Endothelial cell of umbilical vein (primary cell): ENCODE results near the gene MAP3K13. TPM values are rescaled to one million over a fixed set of nuclear protein-coding genes. Genes with fewer than 3 reads are reported as not detected.

Experiments
- BruUV-seq: library from RNA; stranded (reverse); fragments of 400-500 nt; replicated peaks from 2 replicates; lab custom pipeline; 2021; lab: Mats Ljungman, UMichigan
- CTCF ChIA-PET: fragments of 300-600, 350-600 bp; sonication (Branson Sonifier 250); formaldehyde crosslinking; loops from one replicate; lab custom pipeline; 2021; ENCODE audit warnings: antibody characterized with exemption, inconsistent platforms; lab: Charles Lee
- POLR2A ChIA-PET: fragments of 300-600, 350-600 bp; sonication (Branson Sonifier 250); formaldehyde crosslinking; loops from one replicate; lab custom pipeline; 2021; ENCODE audit warnings: antibody characterized with exemption, inconsistent platforms; lab: Charles Lee
- DNase-seq: peaks from one replicate; pipeline ENCODE4 v3.0.0-alpha.2; 2011; ENCODE audit warnings: low read depth, low spot score
- FAIRE-seq: peaks from 2 replicates; lab custom pipeline; 2011; peaks lifted over from hg19 to GRCh38; lab: Jason Lieb, UNC
- H2AFZ ChIP-seq: 2 replicates; pipeline ENCODE4 v1.6.0; 2012; ENCODE audit warnings: low read depth, low read length, control low read depth, inconsistent platforms
- H3K27ac ChIP-seq: 2 replicates; pipeline ENCODE4 v1.5.1; 2011; ENCODE audit warnings: low read depth, mild to moderate bottlenecking, control low read depth, low read length, moderate library complexity; ENCODE audit not compliant: insufficient read depth
- H3K27me3 ChIP-seq, 2 experiments: 2 replicates each; pipeline versions ENCODE4 v1.6.0 to v1.6.1; 2011; ENCODE audit warnings: low read length in 2 of 2, mixed read lengths in 1 of 2; ENCODE audit not compliant: control insufficient read depth in 2 of 2, insufficient read depth in 2 of 2
- H3K36me3 ChIP-seq, 2 experiments: 2 replicates in 1 of 2; 3 replicates in 1 of 2; pipeline ENCODE4 v1.5.1; 2011; ENCODE audit warnings: low read length in 2 of 2, mild to moderate bottlenecking in 1 of 2, moderate library complexity in 1 of 2; ENCODE audit not compliant: control insufficient read depth in 2 of 2, insufficient read depth in 2 of 2; ENCODE audit errors: extremely low read depth in 1 of 2
- H3K4me1 ChIP-seq: 3 replicates; pipeline ENCODE4 v1.5.1; 2011; ENCODE audit warnings: mild to moderate bottlenecking, low read length; ENCODE audit not compliant: control insufficient read depth, insufficient read depth; ENCODE audit errors: extremely low read depth
- H3K4me2 ChIP-seq: 2 replicates; pipeline ENCODE4 v1.6.1; 2011; ENCODE audit warnings: low read length, control low read depth, mixed read lengths; ENCODE audit not compliant: insufficient read depth
- H3K4me3 ChIP-seq, 3 experiments: fragments of 200-600 bp in 1 of 3; sonication (generic), shearing (Covaris generic) in 1 of 3; replicated peaks in 1 of 3; 2 replicates each; pipeline ENCODE4 v1.5.1; 2011 to 2016; ENCODE audit warnings: control low read depth in 3 of 3, low read length in 3 of 3, mild to moderate bottlenecking in 2 of 3, inconsistent platforms in 1 of 3, low read depth in 1 of 3, moderate library complexity in 1 of 3; ENCODE audit not compliant: insufficient read depth in 1 of 3
- H3K79me2 ChIP-seq: 2 replicates; pipeline ENCODE4 v1.6.0; 2012; ENCODE audit warnings: low read length, inconsistent platforms; ENCODE audit not compliant: control insufficient read depth, insufficient read depth
- H3K9ac ChIP-seq: replicated peaks from 2 replicates; pipeline ENCODE3; 2011; ENCODE audit warnings: low read length, control low read depth; ENCODE audit not compliant: insufficient read depth; ENCODE audit errors: extremely low read depth
- H3K9me1 ChIP-seq: replicated peaks from 3 replicates; pipeline ENCODE4 v1.6.0; 2011; ENCODE audit warnings: mild to moderate bottlenecking, low read length; ENCODE audit not compliant: control insufficient read depth, insufficient read depth; ENCODE audit errors: extremely low read depth
- H3K9me3 ChIP-seq: replicated peaks from 2 replicates; pipeline ENCODE4 v1.5.1; 2012; ENCODE audit warnings: low read length, inconsistent platforms; ENCODE audit not compliant: control insufficient read depth, insufficient read depth
- H4K20me1 ChIP-seq: replicated peaks from 2 replicates; pipeline ENCODE3; 2011; ENCODE audit warnings: mild to moderate bottlenecking, low read length; ENCODE audit not compliant: control insufficient read depth, insufficient read depth; ENCODE audit errors: extremely low read depth
- CTCF ChIP-seq, 2 donors: IDR thresholded peaks; 1 replicate in 1 of 2; 2 replicates in 1 of 2; pipeline ENCODE4 v1.5.1; 2011; ENCODE audit warnings: low read length in 2 of 2, mild to moderate bottlenecking in 2 of 2, moderate library complexity in 2 of 2, control low read depth in 1 of 2, inconsistent platforms in 1 of 2, low read depth in 1 of 2; ENCODE audit not compliant: insufficient read depth in 1 of 2; ENCODE audit errors: extremely low read depth in 1 of 2
- EZH2 ChIP-seq: IDR thresholded peaks from 2 replicates; pipeline ENCODE4 v1.6.1; 2012; ENCODE audit warnings: borderline replicate concordance, low read depth, mild to moderate bottlenecking, moderate library complexity, low read length, inconsistent platforms; ENCODE audit not compliant: severe bottlenecking
- FOS ChIP-seq: IDR thresholded peaks from 2 replicates; pipeline ENCODE4 v1.6.1; 2011; ENCODE audit warnings: mild to moderate bottlenecking, low read length, moderate library complexity, borderline replicate concordance; ENCODE audit not compliant: insufficient read depth
- GATA2 ChIP-seq: IDR thresholded peaks from 2 replicates; pipeline ENCODE4 v1.7.0; 2011; ENCODE audit warnings: low read depth, mild to moderate bottlenecking, moderate library complexity, mixed read lengths, low read length; ENCODE audit not compliant: insufficient read length, insufficient read depth
- JUN ChIP-seq: IDR thresholded peaks from 2 replicates; pipeline ENCODE4 v1.6.1; 2011; ENCODE audit warnings: borderline replicate concordance, low read depth; ENCODE audit not compliant: insufficient read length, insufficient read depth
- MAX ChIP-seq: IDR thresholded peaks from 2 replicates; pipeline ENCODE4 v1.6.1; 2011; ENCODE audit not compliant: insufficient read depth, insufficient read length
- MYC ChIP-seq: IDR thresholded peaks from one replicate; pipeline ENCODE4 v1.6.1; 2011; ENCODE audit warnings: mild to moderate bottlenecking, low read depth, low read length
- POLR2A ChIP-seq: IDR thresholded peaks from 2 replicates; pipeline ENCODE4 v1.6.1; 2012; ENCODE audit warnings: low read depth, mild to moderate bottlenecking, control low read depth, low read length
- POLR2AphosphoS5 ChIP-seq: IDR thresholded peaks from 2 replicates; pipeline ENCODE4 v1.6.1; 2012; ENCODE audit warnings: low read depth, mild to moderate bottlenecking, control low read depth, low read length, moderate library complexity; ENCODE audit not compliant: insufficient read depth
- dilution Hi-C: fragments of 300-500 bp; cut with MboI; formaldehyde crosslinking; loops from one replicate; pipeline ENCODE4 v1.15.0; 2019; ENCODE audit warnings: low sequenced_read_pairs; ENCODE audit not compliant: extremely low pct_ligation_motif_present
- intact Hi-C: fragments of 100-400 bp; cut with micrococcal nuclease; formaldehyde crosslinking; loops from one replicate; pipeline ENCODE4 v1.10.0; 2022
- polyA plus RNA-seq, 4 experiments: library from polyadenylated mRNA; depleted of rRNA in 3 of 4; stranded (reverse) in 3 of 4; unstranded in 1 of 4; fragments of >200 nt; gene quantifications; 2 replicates each; pipeline versions ENCODE4 v1.2.1 to v1.2.3, GENCODE V29; 2011 to 2012; ENCODE audit warnings: missing spikeins in 1 of 4
- total RNA-seq: library from RNA; stranded (reverse); gene quantifications from 2 replicates; pipeline ENCODE4 v1.2.3, GENCODE V29; 2021

The MAP3K13 gene
- total and polyA plus RNA-seq, 2 donors (not counting 3 experiments of a cell fraction or from before 2014, with no cell fraction given), result 6.2 to 15.4 TPM

GRCh38 chr3:185423178-185423577, 60.2 kb downstream of the MAP3K13 start:
- Histone ChIP-seq H3K4me2 (no peak overlapping the region), H3K4me1 (no peaks in the 10 kb centered on the region), H4K20me1 (no peaks in the 10 kb centered on the region), H3K9me3 (no peaks in the 10 kb centered on the region), H3K4me3 (no peak overlapping the region), H3K27me3 (no peaks in the 10 kb centered on the region), H3K79me2 (no peaks in the 10 kb centered on the region), H3K36me3 (no peaks in the 10 kb centered on the region), H3K9me1 (no peaks in the 10 kb centered on the region), H3K27ac (no peak overlapping the region), H2AFZ (no peak overlapping the region), H3K9ac (no peak overlapping the region)
- ChIA-PET POLR2A (no interaction called here), CTCF (no interaction called here)
- FAIRE-seq (no peak), DNase-seq (peak; percentile 39)
- dilution Hi-C loops, result no loop called here
- intact Hi-C loops, result no loop called here
- no TSS peak for BruUV-seq
- TF ChIP-seq FOS (peak; percentile 36), MAX (no peak)

- Histone ChIP-seq H3K9me3 (no peaks in the 10 kb centered on the region), H3K4me1 (no peaks in the 10 kb centered on the region), H3K9ac (no peak overlapping the region), H2AFZ (no peak overlapping the region), H3K27ac (no peak overlapping the region), H3K27me3 (no peaks in the 10 kb centered on the region), H3K4me3 (no peak overlapping the region), H3K9me1 (no peaks in the 10 kb centered on the region), H3K4me2 (no peak overlapping the region), H3K36me3 (no peaks in the 10 kb centered on the region), H3K79me2 (no peaks in the 10 kb centered on the region), H4K20me1 (no peaks in the 10 kb centered on the region)
- TF ChIP-seq EZH2 (no peak), JUN (no peak), FOS (no peak), POLR2AphosphoS5 (no peak), POLR2A (no peak), CTCF (IDR thresholded peaks at IDR 0.05; ENCODE audit: extremely low read depth in 1 of 2, insufficient read depth in 1 of 2, low read depth in 1 of 2, low read length in 2 of 2) (no peak), GATA2 (no peak), MAX (no peak), MYC (no peak)
- intact Hi-C loops, result loop anchor here (1.0 kb wide), 1 partner anchor 28 kb away; no protein-coding TSS in a partner anchor
- dilution Hi-C loops, result no loop called here
- POLR2A ChIA-PET, result no interaction called here
- no peak for FAIRE-seq
- CTCF ChIA-PET, result interaction anchor here (0.5 to 0.7 kb wide), 2 partner anchors 11 to 42 kb away, joined by 3 to 4 read pairs; no protein-coding TSS in a partner anchor
- no TSS peak for BruUV-seq
- DNase-seq, result no peak
These were observed 61.5 kb downstream of the MAP3K13 start for GRCh38 chr3:185424435-185424834.
